Activated naive CD4-positive, alpha-beta T cell treated with anti-CD3 and anti-CD28 coated beads, Interleukin-2, amount 50 U/mL, for 72 hours (primary cell): Measurements from ENCODE around the gene CUL4A. TPM values are rescaled to one million over a fixed set of nuclear protein-coding genes. Genes with fewer than 3 reads are reported as not detected.
"Not testable (repeated sequence)": the region's sequence is repeated elsewhere in the genome, so short reads cannot be mapped to it uniquely, and the experiment has no call there.

Experiments
- ATAC-seq, 2 donors: fragments of 150-1000 bp; cut with Tn5 transposase; 2 replicates each; pipeline ENCODE4 v1.10.0; 2021; ENCODE audit warnings: mild to moderate bottlenecking in 2 of 2, moderate library complexity in 2 of 2
- DNase-seq, 2 donors: peaks; one replicate each; pipeline ENCODE4 v3.0.0; 2021 to 2022; ENCODE audit warnings: low spot score in 2 of 2
- H3K27ac Mint-ChIP-seq, 2 donors: one replicate each; pipeline ENCODE4 v1.8.0; 2022; ENCODE audit warnings: mild to moderate bottlenecking in 2 of 2, mixed read lengths in 2 of 2
- H3K36me3 Mint-ChIP-seq, 2 donors: one replicate each; pipeline ENCODE4 v1.8.0; 2022; ENCODE audit warnings: mixed read lengths in 2 of 2
- H3K9me3 Mint-ChIP-seq, 2 donors: one replicate each; pipeline ENCODE4 v1.8.0; 2022; ENCODE audit warnings: mixed read lengths in 2 of 2
- total RNA-seq, 2 donors: library from RNA; stranded (reverse); gene quantifications; one replicate each; pipeline ENCODE4 v1.2.3, GENCODE V29; 2022

CUL4A gene
- total RNA-seq, 2 donors from 2014 or later, result 59.7 to 87.1 TPM

DNA sequence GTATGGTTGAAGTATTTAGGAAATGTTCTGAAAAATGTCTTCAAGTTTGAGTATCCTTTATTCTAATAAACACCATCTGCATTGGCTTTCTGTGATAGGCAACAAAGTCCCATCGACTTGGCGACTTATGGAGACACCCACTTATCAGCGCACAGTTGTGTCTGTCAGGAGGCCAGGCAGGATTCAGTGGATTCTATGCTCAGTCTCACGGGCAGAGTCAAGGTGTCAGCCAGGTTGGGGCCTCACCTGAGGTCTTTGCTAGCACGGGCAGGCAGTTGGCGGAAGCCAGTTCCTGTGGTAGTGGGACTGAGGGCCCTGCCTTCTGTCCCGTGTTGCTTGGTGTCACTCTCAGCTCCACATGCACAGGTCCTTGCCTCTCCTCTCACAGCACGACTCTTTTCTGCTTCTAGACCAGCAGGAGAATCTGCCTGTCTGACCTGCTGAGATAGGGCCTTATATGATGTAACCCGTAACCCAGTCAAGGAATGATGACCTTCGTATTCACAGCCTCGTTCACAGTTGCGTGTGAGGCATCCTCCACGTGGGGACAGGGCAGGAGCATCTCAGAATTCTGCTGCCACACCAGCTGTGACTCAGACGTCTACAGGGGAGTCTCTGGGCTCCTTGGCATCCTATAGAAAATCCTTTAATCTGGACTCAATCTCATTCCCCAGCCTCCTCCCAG, 10.0 kb downstream of the CUL4A start:
- Mint-ChIP-seq H3K36me3 (peaks cover 1 to 11% of the 10 kb centered on the region in 2 donors), H3K9me3 (no peaks in the 10 kb centered on the region), H3K27ac (peak overlapping the region in 1 of 2 donors; percentile 39)
- DNase-seq (no peak), ATAC-seq (no peak)

DNA sequence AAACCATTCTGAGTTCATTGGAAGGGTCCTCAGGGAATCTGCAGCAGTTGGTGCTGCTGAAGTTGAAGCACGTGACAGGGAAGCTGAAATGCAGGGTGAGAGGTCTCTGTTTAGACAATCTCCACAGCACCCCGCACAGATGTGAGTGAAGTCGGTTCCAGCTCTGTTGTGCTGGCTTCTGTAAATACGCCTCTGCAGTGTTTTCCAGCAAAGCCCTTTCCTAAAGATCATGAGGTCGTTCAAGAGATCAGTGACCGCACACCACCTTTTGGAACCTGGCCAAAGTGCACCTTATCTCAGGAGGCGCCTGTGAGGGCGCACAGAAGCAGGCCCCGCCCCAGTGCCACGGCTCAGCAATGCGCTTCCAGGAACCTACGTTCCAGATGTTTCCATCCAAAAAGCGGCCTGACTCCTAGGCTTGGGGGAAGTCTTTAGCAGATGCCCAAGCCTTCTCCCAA, 10.8 kb downstream of the CUL4A start:
- H3K36me3 Mint-ChIP-seq, result peaks cover 5 to 15% of the 10 kb centered on the region in 2 donors
- peak overlapping the region; percentile 39 to 66 for H3K27ac Mint-ChIP-seq
- no peaks in the 10 kb centered on the region for H3K9me3 Mint-ChIP-seq
- DNase-seq, result no peak
- no peak for ATAC-seq

DNA sequence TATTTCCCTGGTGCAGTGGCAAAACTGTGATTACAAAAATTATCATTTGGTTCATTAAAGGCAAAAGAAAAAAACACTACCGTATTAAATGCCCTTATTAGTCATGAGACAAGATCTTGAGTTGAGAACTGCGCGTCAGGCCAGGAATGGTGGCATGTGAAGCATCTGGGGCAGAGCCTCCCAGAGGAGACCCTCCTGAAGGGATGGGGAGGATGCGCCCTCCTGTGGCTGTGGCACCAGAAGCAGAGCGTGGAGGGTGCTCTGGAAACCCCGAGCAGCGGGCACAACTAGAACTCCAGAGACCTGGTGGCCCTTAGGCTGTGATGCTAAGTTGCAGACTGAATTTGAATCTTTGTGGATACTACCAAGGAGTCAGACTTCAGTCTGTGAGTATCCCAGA, 11.5 kb downstream of the CUL4A start:
- peak overlapping the region; percentile 39 to 62 for H3K27ac Mint-ChIP-seq
- DNase-seq, result no peak
- peaks cover 5 to 15% of the 10 kb centered on the region in 2 donors for H3K36me3 Mint-ChIP-seq
- H3K9me3 Mint-ChIP-seq, result no peaks in the 10 kb centered on the region
- ATAC-seq, result peak; percentile 22 to 41

GRCh38 chr13:113223070-113223469, 13.7 kb downstream of the CUL4A start:
- ATAC-seq, result no peak
- no peaks in the 10 kb centered on the region for H3K9me3 Mint-ChIP-seq
- DNase-seq, result no peak
- peaks cover 7 to 24% of the 10 kb centered on the region in 2 donors for H3K36me3 Mint-ChIP-seq
- peak overlapping the region in 1 of 2 donors; percentile 6 for H3K27ac Mint-ChIP-seq

DNA sequence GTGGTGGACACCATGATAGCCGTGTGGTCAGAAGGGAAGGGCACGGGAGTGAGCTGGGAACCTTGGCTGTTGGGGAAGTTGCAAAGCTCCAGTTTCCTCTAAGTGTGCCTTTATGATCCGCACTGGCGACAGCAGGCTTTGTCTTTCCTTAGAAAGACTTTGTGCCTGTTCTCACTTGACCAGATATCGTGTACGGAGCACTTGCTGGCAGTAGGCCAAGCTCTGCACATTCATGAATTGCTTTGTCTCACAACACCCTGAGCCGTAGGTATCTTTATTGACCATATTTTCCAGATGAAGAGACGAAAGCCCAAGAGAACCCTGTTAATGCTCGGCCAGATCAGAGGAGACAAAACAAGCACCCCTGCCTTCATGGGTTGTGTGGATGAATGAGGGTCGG, 15.1 kb downstream of the CUL4A start:
- H3K36me3 Mint-ChIP-seq, result peaks cover 9 to 24% of the 10 kb centered on the region in 2 donors
- DNase-seq, result no peak
- no peaks in the 10 kb centered on the region for H3K9me3 Mint-ChIP-seq
- ATAC-seq, result no peak
- H3K27ac Mint-ChIP-seq, result peak overlapping the region in 1 of 2 donors; percentile 29

- Mint-ChIP-seq H3K27ac (no peak overlapping the region), H3K36me3 (peaks cover 13 to 32% of the 10 kb centered on the region in 2 donors), H3K9me3 (no peaks in the 10 kb centered on the region)
- ATAC-seq (no peak), DNase-seq (no peak)
Measured at GRCh38 chr13:113225515-113225914, 16.1 kb downstream of the CUL4A start.

DNA sequence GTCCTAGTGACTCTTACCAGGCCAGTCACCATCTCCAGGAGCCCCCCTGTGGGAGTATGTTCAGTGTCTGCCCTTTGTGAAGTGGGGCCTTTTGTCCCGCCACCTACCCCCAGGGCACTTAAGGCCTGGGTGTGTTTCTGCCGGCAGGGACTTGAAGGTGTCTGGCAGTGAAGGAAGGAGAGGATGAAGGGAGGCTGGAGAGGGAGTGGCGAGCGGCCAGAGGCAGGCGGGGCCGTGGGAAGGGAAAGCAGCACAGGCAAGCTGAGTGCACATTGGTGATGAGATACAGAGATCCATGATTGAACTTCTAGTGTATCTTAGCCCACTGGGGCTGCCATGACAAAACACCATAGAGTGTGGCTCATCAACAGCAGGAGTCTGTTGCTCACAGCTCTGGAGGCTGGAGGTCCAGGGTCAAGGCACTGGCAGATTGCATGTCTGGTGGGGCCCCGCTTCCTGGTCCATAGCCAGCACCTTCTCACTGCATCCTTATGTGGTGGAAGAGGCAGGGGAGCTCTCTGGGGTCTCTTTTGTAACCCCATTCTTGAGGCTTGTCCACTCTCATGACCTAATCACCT, 17.5 kb downstream of the CUL4A start:
- Mint-ChIP-seq H3K9me3 (no peaks in the 10 kb centered on the region), H3K27ac (peak overlapping the region in 1 of 2 donors; percentile 92), H3K36me3 (peaks cover 13 to 29% of the 10 kb centered on the region in 2 donors)
- DNase-seq, result no peak
- no peak for ATAC-seq

DNA sequence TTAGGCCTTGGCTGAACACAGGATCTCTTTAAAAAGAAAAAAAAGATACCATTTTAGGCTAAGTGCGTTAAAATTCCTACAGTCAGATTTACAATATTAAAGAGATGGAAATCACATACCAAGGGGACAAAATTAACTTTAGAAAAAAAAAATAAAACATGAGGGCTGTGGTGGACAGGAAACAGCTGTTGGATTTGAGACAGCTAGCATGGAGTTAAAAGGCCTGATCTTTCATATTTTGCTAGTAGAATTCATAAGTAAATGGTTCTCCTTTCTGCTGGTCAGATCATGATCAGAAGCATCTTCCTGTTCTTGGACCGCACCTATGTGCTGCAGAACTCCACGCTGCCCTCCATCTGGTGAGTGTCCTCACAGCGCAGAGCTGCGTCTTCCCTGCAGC, 19.7 kb downstream of the CUL4A start:
- H3K36me3 Mint-ChIP-seq, result peaks cover 13 to 23% of the 10 kb centered on the region in 2 donors
- peak overlapping the region in 1 of 2 donors; percentile 2 for H3K27ac Mint-ChIP-seq
- no peak for DNase-seq
- no peak for ATAC-seq
- no peaks in the 10 kb centered on the region for H3K9me3 Mint-ChIP-seq

- Mint-ChIP-seq H3K27ac (no peak overlapping the region), H3K36me3 (peaks cover 8 to 17% of the 10 kb centered on the region in 2 donors), H3K9me3 (no peaks in the 10 kb centered on the region)
- ATAC-seq (peak in 1 of 2 donors; percentile 12), DNase-seq (no peak)
Measured at GRCh38 chr13:113229791-113230190, 20.4 kb downstream of the CUL4A start.

DNA sequence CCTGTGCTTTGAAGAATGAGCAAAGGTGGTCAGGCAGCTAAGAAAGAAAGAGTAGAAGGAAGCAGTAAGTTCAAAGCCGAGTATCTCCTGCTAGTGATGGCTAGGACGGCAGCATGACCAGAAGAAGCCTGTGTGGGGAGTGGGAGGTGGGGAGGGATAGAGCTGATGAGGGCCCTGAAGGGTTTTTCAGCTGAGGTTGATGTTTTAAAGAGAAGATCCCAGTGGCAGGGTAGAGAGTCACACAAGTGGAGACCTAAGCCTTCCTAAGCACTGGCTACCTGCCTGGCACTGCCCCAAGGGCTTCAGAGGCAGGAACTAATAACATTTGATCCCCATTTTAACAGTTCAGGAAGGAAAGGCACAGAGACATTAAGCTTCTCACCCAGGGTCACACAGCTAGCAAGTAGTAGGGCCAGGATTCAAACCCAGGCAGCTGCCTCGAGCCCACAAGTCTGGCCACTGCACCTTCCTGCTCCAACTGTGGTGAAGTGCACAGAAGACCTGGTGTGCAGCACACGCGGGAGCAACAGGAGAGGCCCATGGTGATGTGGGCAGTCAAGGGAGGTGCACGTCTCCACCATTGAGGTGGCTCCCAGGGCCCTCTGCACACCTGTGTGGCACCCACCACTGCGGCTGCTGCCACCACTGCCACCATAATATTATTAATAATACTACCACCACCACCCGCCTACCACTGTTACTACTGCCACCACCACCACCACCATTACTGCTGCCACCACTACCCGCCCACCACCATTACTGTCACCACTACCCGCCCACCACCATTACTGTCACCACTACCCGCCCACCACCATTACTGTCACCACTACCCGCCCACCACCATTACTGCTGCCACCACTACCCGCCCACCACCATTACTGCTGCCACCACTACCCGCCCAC, 22.1 kb downstream of the CUL4A start:
- DNase-seq (no peak), ATAC-seq (peak; percentile 18 to 37)
- H3K27ac Mint-ChIP-seq, result peak overlapping the region in 1 of 2 donors; percentile 25
- H3K36me3 Mint-ChIP-seq, result peaks cover 8 to 12% of the 10 kb centered on the region in 2 donors
- no peaks in the 10 kb centered on the region for H3K9me3 Mint-ChIP-seq

DNA sequence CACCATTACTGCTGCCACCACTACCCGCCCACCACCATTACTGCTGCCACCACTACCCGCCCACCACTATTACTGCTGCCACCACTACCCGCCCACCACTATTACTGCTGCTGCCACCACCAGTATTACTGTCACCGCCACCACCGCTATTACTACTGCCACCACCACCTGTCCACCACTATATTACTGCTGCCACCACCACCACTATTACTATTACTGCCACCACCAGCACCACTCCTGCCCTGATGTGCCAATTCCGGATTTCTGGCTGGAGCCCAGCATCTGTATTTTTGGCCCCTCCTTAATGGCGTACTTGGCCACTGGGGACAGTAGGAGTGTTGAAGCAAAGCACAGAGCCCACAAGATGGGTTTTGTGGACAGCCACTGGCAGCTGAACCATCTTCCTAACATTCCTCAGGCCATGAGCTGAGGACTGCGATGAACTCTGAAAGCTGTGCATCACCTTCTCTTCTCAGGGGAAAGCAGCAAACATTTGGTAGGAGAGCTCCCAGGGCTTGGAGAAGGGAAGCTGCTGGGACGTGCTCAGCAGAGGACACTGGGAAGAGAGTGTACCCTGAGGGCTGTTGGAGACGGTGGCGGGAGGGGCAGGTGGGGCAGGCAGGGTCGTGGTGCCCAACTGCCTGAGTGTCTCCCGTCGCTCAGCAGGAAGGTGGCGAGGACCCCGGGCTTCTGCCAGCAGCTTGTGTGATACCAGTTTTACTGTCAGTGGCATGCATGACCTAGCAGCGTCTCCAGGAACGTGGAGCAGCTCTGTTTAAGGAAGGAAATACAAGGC, 23.0 kb downstream of the CUL4A start:
- peak in 1 of 2 donors; percentile 57 for ATAC-seq
- DNase-seq, result no peak
- Mint-ChIP-seq H3K36me3 (peaks cover 8% of the 10 kb centered on the region in 2 donors), H3K9me3 (no peaks in the 10 kb centered on the region), H3K27ac (peak overlapping the region; percentile 24 to 71)

DNA sequence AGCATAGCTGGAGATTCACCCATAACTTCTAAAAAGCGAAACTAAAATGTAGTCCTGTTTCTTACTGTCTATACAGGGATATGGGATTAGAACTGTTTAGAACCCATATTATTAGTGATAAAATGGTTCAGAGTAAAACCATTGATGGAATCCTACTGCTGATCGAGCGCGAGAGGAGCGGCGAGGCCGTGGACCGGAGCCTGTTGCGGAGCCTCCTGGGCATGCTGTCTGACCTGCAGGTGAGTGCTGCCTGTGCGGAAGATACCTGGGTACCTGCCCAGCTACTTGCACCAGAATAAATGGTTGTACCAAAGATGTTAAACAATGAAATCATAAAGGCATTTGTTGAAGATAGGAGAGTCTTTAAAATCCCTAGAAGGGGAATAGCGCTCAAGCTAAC, 23.7 kb downstream of the CUL4A start:
- H3K36me3 Mint-ChIP-seq, result peaks cover 6 to 8% of the 10 kb centered on the region in 2 donors
- DNase-seq (no peak), ATAC-seq (no peak)
- no peak overlapping the region for H3K27ac Mint-ChIP-seq
- H3K9me3 Mint-ChIP-seq, result no peaks in the 10 kb centered on the region

DNA sequence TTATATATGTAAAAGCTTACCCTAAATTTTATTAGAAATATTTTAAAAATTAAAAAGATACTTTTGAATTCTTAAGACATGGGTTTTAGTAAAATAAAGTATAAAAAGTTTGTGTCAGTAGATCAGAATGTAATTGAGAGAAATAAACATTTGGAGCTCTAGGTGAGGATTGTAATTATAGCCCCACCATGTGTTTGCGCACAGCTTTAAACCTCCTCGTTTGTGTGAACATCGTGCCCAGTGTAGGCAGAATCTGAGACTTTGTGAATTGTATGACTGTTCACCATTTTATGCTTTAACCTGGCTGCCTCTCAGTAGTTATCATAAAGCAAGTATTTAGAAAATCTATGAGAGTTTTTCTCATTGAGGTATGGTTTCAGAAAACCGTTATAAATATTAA, 29.1 kb downstream of the CUL4A start:
- H3K9me3 Mint-ChIP-seq, result no peaks in the 10 kb centered on the region

DNA sequence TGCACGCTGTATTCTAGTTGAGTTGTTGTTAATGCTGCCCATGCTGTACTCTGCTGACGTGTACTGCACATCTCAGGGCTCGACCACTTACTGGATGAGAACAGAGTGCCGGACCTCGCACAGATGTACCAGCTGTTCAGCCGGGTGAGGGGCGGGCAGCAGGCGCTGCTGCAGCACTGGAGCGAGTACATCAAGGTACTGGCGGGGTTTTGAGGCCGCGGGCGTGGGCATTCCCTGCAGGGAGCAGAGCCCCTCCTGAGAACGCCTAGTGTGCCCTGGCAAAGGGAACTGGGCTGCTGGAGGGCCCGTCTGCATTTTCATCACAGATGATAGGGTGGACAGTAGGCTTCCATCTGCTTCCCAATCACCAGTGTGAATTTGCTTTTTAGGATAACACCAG, 29.9 kb downstream of the CUL4A start:
- no peak for DNase-seq
- no peaks in the 10 kb centered on the region for H3K9me3 Mint-ChIP-seq
- peaks cover 5 to 10% of the 10 kb centered on the region in 2 donors for H3K36me3 Mint-ChIP-seq
- no peak overlapping the region for H3K27ac Mint-ChIP-seq
- ATAC-seq, result no peak

More for the DNA sequence above, 29.1 kb downstream of the CUL4A start:
- Mint-ChIP-seq H3K36me3 (peaks cover 5 to 7% of the 10 kb centered on the region in 2 donors), H3K27ac (no peak overlapping the region)
- ATAC-seq (no peak), DNase-seq (no peak)

GRCh38 chr13:113239986-113240385, 30.6 kb downstream of the CUL4A start:
- Mint-ChIP-seq H3K9me3 (no peaks in the 10 kb centered on the region), H3K36me3 (peaks cover 5 to 13% of the 10 kb centered on the region in 2 donors), H3K27ac (no peak overlapping the region)
- no peak for DNase-seq
- ATAC-seq, result no peak

GRCh38 chr13:113241623-113242022, 32.2 kb downstream of the CUL4A start:
- H3K27ac Mint-ChIP-seq, result peak overlapping the region in 1 of 2 donors; percentile 36
- not testable (repeated sequence) for ATAC-seq, DNase-seq, H3K9me3 Mint-ChIP-seq
- peaks cover 12 to 16% of the 10 kb centered on the region in 2 donors for H3K36me3 Mint-ChIP-seq
